GM21723 (cell line): ENCODE results near the gene SKA2.
A peak's percentile ranks its signal among the peaks of the same experiment; 100 is the strongest.
"Not testable (repeated sequence)": the region's sequence is repeated elsewhere in the genome, so short reads cannot be mapped to it uniquely, and the experiment has no call there.

ENCODE experiments used
- ATAC-seq: cut with Tn5 transposase; IDR thresholded peaks from one replicate; pipeline ENCODE4 v1.9.1; 2021; ENCODE audit warnings: mild to moderate bottlenecking, moderate library complexity; ENCODE audit not compliant: unreplicated experiment

Gene SKA2

GRCh38 chr17:59105852-59106462 is 49.0 kb downstream of the SKA2 start:
- peak; percentile 39 for ATAC-seq

- no peak for ATAC-seq
Observed at GRCh38 chr17:59101178-59101577, 53.8 kb downstream of the SKA2 start.

- ATAC-seq = no peak
Observed at GRCh38 chr17:59097876-59098275, 57.1 kb downstream of the SKA2 start.

- ATAC-seq = no peak
Observed at GRCh38 chr17:59094861-59095530, 60.0 kb downstream of the SKA2 start.

GRCh38 chr17:59093702-59094231 is 61.2 kb downstream of the SKA2 start:
- no peak for ATAC-seq

GRCh38 chr17:59093145-59093701 is 61.8 kb downstream of the SKA2 start:
- no peak for ATAC-seq

GRCh38 chr17:59090593-59090992 is 64.4 kb downstream of the SKA2 start:
- ATAC-seq = not testable (repeated sequence)

- no peak for ATAC-seq
Observed at GRCh38 chr17:59084154-59084553, 70.8 kb downstream of the SKA2 start.

- ATAC-seq = no peak
Observed at GRCh38 chr17:59074494-59074893, 80.5 kb downstream of the SKA2 start.

- no peak for ATAC-seq
Observed at GRCh38 chr17:59073972-59074371, 81.0 kb downstream of the SKA2 start.

GRCh38 chr17:59069856-59070255 is 85.1 kb downstream of the SKA2 start:
- ATAC-seq = no peak

GRCh38 chr17:59067756-59068155 is 87.2 kb downstream of the SKA2 start:
- ATAC-seq = no peak

- no peak for ATAC-seq
Observed at GRCh38 chr17:59067340-59067739, 87.6 kb downstream of the SKA2 start.

GRCh38 chr17:59062509-59062908 is 92.5 kb downstream of the SKA2 start:
- ATAC-seq = no peak
